Mammary epithelial cell (primary cell): ENCODE data around the gene KRTAP3-2.

Source experiments
- CTCF ChIP-seq, 2 donors: IDR thresholded peaks in 1 of 2; conservative IDR thresholded peaks in 1 of 2; 2 replicates each; pipeline ENCODE4 v1.5.1; 2011 to 2012; ENCODE audit warnings: inconsistent platforms in 2 of 2, low read length in 2 of 2, mild to moderate bottlenecking in 2 of 2, control low read depth in 1 of 2, low read depth in 1 of 2; ENCODE audit not compliant: insufficient read depth in 1 of 2; ENCODE audit errors: extremely low read depth in 1 of 2
- EZH2 ChIP-seq: IDR thresholded peaks from 2 replicates; pipeline ENCODE4 v1.6.1; 2012; ENCODE audit warnings: low read length, inconsistent platforms, borderline replicate concordance

- TF ChIP-seq CTCF (conservative IDR thresholded peaks at IDR 0.05 in 1 of 2, IDR thresholded peaks at IDR 0.05 in 1 of 2; ENCODE audit: extremely low read depth in 1 of 2, insufficient read depth in 1 of 2, low read depth in 1 of 2, low read length in 2 of 2) (no peak), EZH2 (no peak)
These were observed 48.7 kb upstream of the KRTAP3-2 start for GRCh38 chr17:41048441-41048840.
